ENCODE data around the gene ATG7.
"Not testable (repeated sequence)": the region's sequence is repeated elsewhere in the genome, so short reads cannot be mapped to it uniquely, and the experiment has no call there.

ATG7 gene

GRCh38 chr3:11346416-11346815 is 74.2 kb downstream of the ATG7 start:
- TF ChIP-seq ESRRG (CRISPR knock-in tag; IDR thresholded peaks at IDR 0.05) (no peak), CSDC2 (CRISPR knock-in tag; IDR thresholded peaks at IDR 0.05) (no peak), TOX (CRISPR knock-in tag; IDR thresholded peaks at IDR 0.05; ENCODE audit: borderline replicate concordance) (no peak), ZC3H10 (CRISPR knock-in tag; IDR thresholded peaks at IDR 0.05) (no peak), RARB (CRISPR knock-in tag; IDR thresholded peaks at IDR 0.05) (no peak), ZNF70 (CRISPR knock-in tag; IDR thresholded peaks at IDR 0.05) (no peak), PPARA (CRISPR knock-in tag; IDR thresholded peaks at IDR 0.05; ENCODE audit: borderline replicate concordance) (no peak), CSRNP3 (CRISPR knock-in tag; IDR thresholded peaks at IDR 0.05) (no peak), OSR1 (CRISPR knock-in tag; IDR thresholded peaks at IDR 0.05) (no peak), PATZ1 (CRISPR knock-in tag; IDR thresholded peaks at IDR 0.05; ENCODE audit: borderline replicate concordance) (no peak), ZFP3 (CRISPR knock-in tag; IDR thresholded peaks at IDR 0.05) (no peak), TCF4 (CRISPR knock-in tag; IDR thresholded peaks at IDR 0.05; ENCODE audit: borderline replicate concordance) (no peak)
- no peak for ATAC-seq

- not testable (repeated sequence) for ATAC-seq
Measured at GRCh38 chr3:11348877-11349276, 76.7 kb downstream of the ATG7 start.

- no peak for TF ChIP-seq ISL1 (CRISPR knock-in tag; IDR thresholded peaks at IDR 0.05)
- ATAC-seq = no peak
Measured at GRCh38 chr3:11349446-11349845, 77.2 kb downstream of the ATG7 start.

GRCh38 chr3:11350374-11350773 is 78.2 kb downstream of the ATG7 start:
- no peak for ATAC-seq
- TF ChIP-seq PPARA (CRISPR knock-in tag; IDR thresholded peaks at IDR 0.05; ENCODE audit: borderline replicate concordance) = no peak
- TF ChIP-seq ISL1 (CRISPR knock-in tag; IDR thresholded peaks at IDR 0.05) = no peak
- TF ChIP-seq CREB5 (CRISPR knock-in tag; IDR thresholded peaks at IDR 0.05; ENCODE audit: low read depth) = no peak
- no peak for TF ChIP-seq ZNF8 (CRISPR knock-in tag; IDR thresholded peaks at IDR 0.05)
- TF ChIP-seq ZNF565 (CRISPR knock-in tag; conservative IDR thresholded peaks at IDR 0.05; ENCODE audit: low read depth) = no peak
- TF ChIP-seq ESRRG (CRISPR knock-in tag; IDR thresholded peaks at IDR 0.05) = no peak
- no peak for TF ChIP-seq ZNF70 (CRISPR knock-in tag; IDR thresholded peaks at IDR 0.05)
- no peak for TF ChIP-seq RARB (CRISPR knock-in tag; IDR thresholded peaks at IDR 0.05)
- TF ChIP-seq TSHZ2 (CRISPR knock-in tag; IDR thresholded peaks at IDR 0.05) = no peak
- TF ChIP-seq ZFP30 (CRISPR knock-in tag; IDR thresholded peaks at IDR 0.05) = no peak
- TF ChIP-seq ZFP3 (CRISPR knock-in tag; IDR thresholded peaks at IDR 0.05) = no peak

GRCh38 chr3:11351451-11351850 is 79.3 kb downstream of the ATG7 start:
- ATAC-seq = no peak
- TF ChIP-seq TOX (CRISPR knock-in tag; IDR thresholded peaks at IDR 0.05; ENCODE audit: borderline replicate concordance) (no peak), ESRRG (CRISPR knock-in tag; IDR thresholded peaks at IDR 0.05) (no peak), OSR1 (CRISPR knock-in tag; IDR thresholded peaks at IDR 0.05) (no peak), POU6F1 (CRISPR knock-in tag; IDR thresholded peaks at IDR 0.05; ENCODE audit: borderline replicate concordance, low read depth) (no peak), RARB (CRISPR knock-in tag; IDR thresholded peaks at IDR 0.05) (no peak), TSHZ2 (CRISPR knock-in tag; IDR thresholded peaks at IDR 0.05) (no peak), PPARA (CRISPR knock-in tag; IDR thresholded peaks at IDR 0.05; ENCODE audit: borderline replicate concordance) (no peak), CREB5 (CRISPR knock-in tag; IDR thresholded peaks at IDR 0.05; ENCODE audit: low read depth) (no peak), TCF4 (CRISPR knock-in tag; IDR thresholded peaks at IDR 0.05; ENCODE audit: borderline replicate concordance) (no peak), ZC3H10 (CRISPR knock-in tag; IDR thresholded peaks at IDR 0.05) (no peak), ZNF70 (CRISPR knock-in tag; IDR thresholded peaks at IDR 0.05) (no peak), ZNF565 (CRISPR knock-in tag; conservative IDR thresholded peaks at IDR 0.05; ENCODE audit: low read depth) (no peak), ZFP3 (CRISPR knock-in tag; IDR thresholded peaks at IDR 0.05) (no peak), GLIS3 (CRISPR knock-in tag; IDR thresholded peaks at IDR 0.05) (no peak)
